HUES48 (cell line): ENCODE measurements around the gene TRAPPC14.

Experiments
- H3K27ac ChIP-seq: one replicate; pipeline ENCODE4 v1.7.0; 2013; ENCODE audit warnings: low read depth, low read length, inconsistent platforms
- H3K27me3 ChIP-seq: 2 replicates; pipeline ENCODE4 v1.6.1; 2013; ENCODE audit warnings: mild to moderate bottlenecking, low read length; ENCODE audit not compliant: control insufficient read depth, insufficient read depth
- H3K36me3 ChIP-seq: 2 replicates; pipeline ENCODE4 v1.6.1; 2013; ENCODE audit warnings: low read length; ENCODE audit not compliant: control insufficient read depth, insufficient read depth
- H3K4me1 ChIP-seq: 2 replicates; pipeline ENCODE4 v1.6.1; 2013; ENCODE audit warnings: mild to moderate bottlenecking, low read length; ENCODE audit not compliant: control insufficient read depth, insufficient read depth
- H3K4me3 ChIP-seq: 2 replicates; pipeline ENCODE4 v1.5.1; 2013; ENCODE audit warnings: mild to moderate bottlenecking, low read depth, low read length
- H3K9ac ChIP-seq: 2 replicates; pipeline ENCODE4 v1.6.1; 2013; ENCODE audit warnings: mild to moderate bottlenecking, low read depth, low read length, moderate library complexity
- H3K9me3 ChIP-seq: 2 replicates; pipeline ENCODE4 v1.6.1; 2013; ENCODE audit warnings: low read length; ENCODE audit not compliant: control insufficient read depth, insufficient read depth

The TRAPPC14 gene

GRCh38 chr7:100105534-100105933 is 53.0 kb downstream of the TRAPPC14 start:
- H3K4me3 ChIP-seq, result no peak overlapping the region
- no peak overlapping the region for H3K27ac ChIP-seq
- no peak overlapping the region for H3K9ac ChIP-seq
- H3K9me3 ChIP-seq, result no peaks in the 10 kb centered on the region
- H3K27me3 ChIP-seq, result no peaks in the 10 kb centered on the region
- 0 out of 2 replicates have a peak, but pooled peaks cover 5% of the 10 kb centered on the region for H3K4me1 ChIP-seq
- H3K36me3 ChIP-seq, result peaks cover 67% of the 10 kb centered on the region
